Peyer's patch (tissue), 4 donors: ENCODE results near the gene SDF4. TPM values are rescaled to one million over a fixed set of nuclear protein-coding genes. Genes with fewer than 3 reads are reported as not detected.

ENCODE experiments used
- DNase-seq, 3 donors: peaks; one replicate each; pipeline ENCODE4 v3.0.0-alpha.2; 2017 to 2019
- H3K27ac ChIP-seq, 4 donors: fragments of 200-600 bp; sonication (generic); one replicate each; pipeline ENCODE4 v1.5.1; 2016 to 2019
- H3K27me3 ChIP-seq, 2 donors: fragments of 200-600 bp; sonication (generic); one replicate each; pipeline ENCODE4 v1.5.1; 2019
- H3K36me3 ChIP-seq, 3 donors: fragments of 200-600 bp; sonication (generic); one replicate each; pipeline ENCODE4 v1.5.1; 2016 to 2019
- H3K4me1 ChIP-seq, 4 donors: fragments of 200-600 bp; sonication (generic); one replicate each; pipeline ENCODE4 v1.5.1; 2016 to 2019
- H3K4me3 ChIP-seq, 4 donors: fragments of 200-600 bp; sonication (generic); 1 replicate in 3 of 4; 2 replicates in 1 of 4; pipeline ENCODE4 v1.5.1; 2016 to 2019; ENCODE audit warnings: mild to moderate bottlenecking in 1 of 4
- H3K9me3 ChIP-seq, 4 donors: fragments of 200-600 bp; sonication (generic); one replicate each; pipeline ENCODE4 v1.5.1; 2016 to 2019; ENCODE audit warnings: mild to moderate bottlenecking in 1 of 4
- CTCF ChIP-seq, 6 experiments: fragments of 450-650 bp in 4 of 6; fragments of 200-600 bp in 2 of 6; sonication (generic) in 1 of 6; IDR thresholded peaks; one replicate each; pipeline ENCODE4 v1.5.1; 2017 to 2019; ENCODE audit warnings: antibody characterized with exemption in 6 of 6, mild to moderate bottlenecking in 3 of 6, moderate library complexity in 1 of 6
- POLR2A ChIP-seq, 2 donors: fragments of 450-650 bp; IDR thresholded peaks; one replicate each; pipeline ENCODE4 v1.5.1; 2017; ENCODE audit warnings: antibody characterized with exemption in 2 of 2, mild to moderate bottlenecking in 2 of 2, moderate library complexity in 2 of 2
- total RNA-seq, 4 donors: library from RNA; depleted of rRNA; stranded (reverse); fragments of >200 nt; gene quantifications; one replicate each; pipeline ENCODE4 v1.1.0, GENCODE V29; 2016

SDF4 gene
- total RNA-seq, 4 donors from 2014 or later: 88.3 to 280 (median 177) TPM

- no peak for TF ChIP-seq POLR2A (IDR thresholded peaks at IDR 0.05)
- TF ChIP-seq CTCF (IDR thresholded peaks at IDR 0.05): no peak
- DNase-seq: no peak
- Histone ChIP-seq H3K36me3 (no peaks in the 10 kb centered on the region), H3K27ac (no peak overlapping the region), H3K27me3 (peaks cover 0 to 15% of the 10 kb centered on the region in 2 donors), H3K9me3 (no peaks in the 10 kb centered on the region), H3K4me3 (no peak overlapping the region), H3K4me1 (peaks cover 0 to 22% (median 4%) of the 10 kb centered on the region in 4 donors)
These were observed 8.5 kb upstream of the SDF4 start for GRCh38 chr1:1240348-1240732.

- DNase-seq: no peak
These were observed 8.0 kb upstream of the SDF4 start for GRCh38 chr1:1239614-1240347.

GRCh38 chr1:1239227-1239613, 7.4 kb upstream of the SDF4 start:
- Histone ChIP-seq H3K9me3 (no peaks in the 10 kb centered on the region), H3K27me3 (peaks cover 0 to 14% of the 10 kb centered on the region in 2 donors), H3K4me1 (peaks cover 0 to 22% (median 4%) of the 10 kb centered on the region in 4 donors), H3K36me3 (no peaks in the 10 kb centered on the region), H3K27ac (no peak overlapping the region), H3K4me3 (no peak overlapping the region)
- DNase-seq: no peak
- no peak for TF ChIP-seq POLR2A (IDR thresholded peaks at IDR 0.05)

More at GRCh38 chr1:1239614-1240347, 8.0 kb upstream of the SDF4 start:
- Histone ChIP-seq H3K27me3 (peaks cover 0 to 14% of the 10 kb centered on the region in 2 donors), H3K27ac (no peak overlapping the region), H3K9me3 (no peaks in the 10 kb centered on the region), H3K4me1 (peaks cover 0 to 22% (median 4%) of the 10 kb centered on the region in 4 donors), H3K4me3 (no peak overlapping the region), H3K36me3 (no peaks in the 10 kb centered on the region)
- no peak for TF ChIP-seq POLR2A (IDR thresholded peaks at IDR 0.05)
- TF ChIP-seq CTCF (IDR thresholded peaks at IDR 0.05): no peak

- Histone ChIP-seq H3K9me3 (no peaks in the 10 kb centered on the region), H3K4me1 (peaks cover 0 to 22% (median 4%) of the 10 kb centered on the region in 4 donors), H3K27me3 (peaks cover 0 to 14% of the 10 kb centered on the region in 2 donors), H3K27ac (no peak overlapping the region), H3K36me3 (no peaks in the 10 kb centered on the region), H3K4me3 (no peak overlapping the region)
- no peak for DNase-seq
- TF ChIP-seq CTCF (IDR thresholded peaks at IDR 0.05) (no peak), POLR2A (IDR thresholded peaks at IDR 0.05) (no peak)
These were observed 6.9 kb upstream of the SDF4 start for GRCh38 chr1:1238702-1239178.

- H3K27ac ChIP-seq: no peak overlapping the region
- TF ChIP-seq POLR2A (IDR thresholded peaks at IDR 0.05) (no peak), CTCF (IDR thresholded peaks at IDR 0.05) (no peak)
- H3K36me3 ChIP-seq: no peaks in the 10 kb centered on the region
- no peak for DNase-seq
- peaks cover 0 to 14% of the 10 kb centered on the region in 2 donors for H3K27me3 ChIP-seq
- no peaks in the 10 kb centered on the region for H3K9me3 ChIP-seq
- no peak overlapping the region for H3K4me3 ChIP-seq
- peaks cover 3 to 24% (median 5%) of the 10 kb centered on the region in 4 donors for H3K4me1 ChIP-seq
These were observed 6.3 kb upstream of the SDF4 start for GRCh38 chr1:1237874-1238701.
